ENCODE results near the gene OR2T2.
"Not testable (repeated sequence)": the region's sequence is repeated elsewhere in the genome, so short reads cannot be mapped to it uniquely, and the experiment has no call there.

The OR2T2 gene
- 0 to 1.7 (median 0) reads per million in 17 experiments for total RNA-seq

GRCh38 chr1:248445399-248445798, at the start of gene OR2T2:
TSS of gene OR2T2 (plus strand) at chr1:248445637. CDS start at chr1:248452798, 7,161 bp downstream.
- not testable (repeated sequence) for DNase-seq

- no peak for DNase-seq
These were observed 42.7 kb upstream of the OR2T2 start, which contains the start of gene OR2T1 for GRCh38 chr1:248402748-248403147. TSS of gene OR2T1 (plus strand) at chr1:248403048. CDS start at chr1:248406148, 3,100 bp downstream.

- DNase-seq, result peak in 1 of 4 experiments; percentile 3
These were observed 41.4 kb upstream of the OR2T2 start for GRCh38 chr1:248404024-248404423.

GRCh38 chr1:248406721-248407692, 38.4 kb upstream of the OR2T2 start:
- DNase-seq, result no peak

GRCh38 chr1:248416226-248416625, 29.2 kb upstream of the OR2T2 start:
- no peak for DNase-seq

- DNase-seq, result no peak
These were observed 27.6 kb upstream of the OR2T2 start for GRCh38 chr1:248417854-248418253.

- DNase-seq, result no peak
These were observed 24.1 kb upstream of the OR2T2 start for GRCh38 chr1:248421384-248421783.

- not testable (repeated sequence) for DNase-seq
These were observed 17.8 kb upstream of the OR2T2 start for GRCh38 chr1:248427526-248428191.

GRCh38 chr1:248428192-248428533, 17.3 kb upstream of the OR2T2 start:
- not testable (repeated sequence) for DNase-seq

GRCh38 chr1:248431683-248432082, 13.8 kb upstream of the OR2T2 start:
- DNase-seq, result not testable (repeated sequence)

GRCh38 chr1:248432201-248432600, 13.2 kb upstream of the OR2T2 start:
- DNase-seq, result not testable (repeated sequence)

- DNase-seq, result not testable (repeated sequence)
These were observed 11.5 kb upstream of the OR2T2 start for GRCh38 chr1:248433811-248434415.

- DNase-seq, result not testable (repeated sequence)
These were observed 10.5 kb upstream of the OR2T2 start for GRCh38 chr1:248434913-248435312.

- not testable (repeated sequence) for DNase-seq
These were observed 9.1 kb upstream of the OR2T2 start for GRCh38 chr1:248436303-248436702.

GRCh38 chr1:248438668-248439067, 6.8 kb upstream of the OR2T2 start:
- DNase-seq, result not testable (repeated sequence)

GRCh38 chr1:248439283-248439682, 6.2 kb upstream of the OR2T2 start:
- not testable (repeated sequence) for DNase-seq

GRCh38 chr1:248442500-248443277, 2.7 kb upstream of the OR2T2 start:
- not testable (repeated sequence) for DNase-seq

GRCh38 chr1:248444603-248445002, 834 bp upstream of the OR2T2 start:
- not testable (repeated sequence) for DNase-seq

- DNase-seq, result not testable (repeated sequence)
These were observed 3.1 kb downstream of the OR2T2 start for GRCh38 chr1:248448409-248449074.

- not testable (repeated sequence) for DNase-seq
These were observed 4.5 kb downstream of the OR2T2 start for GRCh38 chr1:248449821-248450465.
